Measurements from ENCODE around the gene PSMA5.

The PSMA5 gene

GRCh38 chr1:109397581-109398342, 28.5 kb downstream of the PSMA5 start, which contains the start of gene SORT1:
TSS of gene SORT1 (minus strand) at chr1:109397918. CDS start at chr1:109397892, 26 bp downstream.
- Histone ChIP-seq H3F3A (ENCODE audit: control insufficient read depth, insufficient read depth) (peaks cover 44% of the 10 kb centered on the region), H3K79me2 (ENCODE audit: control insufficient read depth, low read length) (peaks cover 30% of the 10 kb centered on the region), H3K36me3 (ENCODE audit: control insufficient read depth, low read length) (peaks cover 17% of the 10 kb centered on the region), H3K4me3 (ENCODE audit: low read length) (peak within 1 kb of the TSS; percentile 76), H3K4me2 (ENCODE audit: low read length) (peak within 1 kb of the TSS; percentile 79), H3K27ac (ENCODE audit: low read depth, low read length) (no peak within 1 kb of the TSS), H3K27me3 (ENCODE audit: control insufficient read depth, low read length) (no peaks in the 10 kb centered on the region), H4K20me1 (ENCODE audit: control insufficient read depth, insufficient read depth, low read depth, low read length) (no peaks in the 10 kb centered on the region), H3K9me3 (ENCODE audit: control insufficient read depth, insufficient read depth, low read length) (no peaks in the 10 kb centered on the region), H3K9me2 (replicated peaks; ENCODE audit: control insufficient read depth, low read length) (no peaks in the 10 kb centered on the region), H3K4me1 (ENCODE audit: control insufficient read depth, low read length) (peaks cover 39% of the 10 kb centered on the region)
- TF ChIP-seq, protein P1, sequence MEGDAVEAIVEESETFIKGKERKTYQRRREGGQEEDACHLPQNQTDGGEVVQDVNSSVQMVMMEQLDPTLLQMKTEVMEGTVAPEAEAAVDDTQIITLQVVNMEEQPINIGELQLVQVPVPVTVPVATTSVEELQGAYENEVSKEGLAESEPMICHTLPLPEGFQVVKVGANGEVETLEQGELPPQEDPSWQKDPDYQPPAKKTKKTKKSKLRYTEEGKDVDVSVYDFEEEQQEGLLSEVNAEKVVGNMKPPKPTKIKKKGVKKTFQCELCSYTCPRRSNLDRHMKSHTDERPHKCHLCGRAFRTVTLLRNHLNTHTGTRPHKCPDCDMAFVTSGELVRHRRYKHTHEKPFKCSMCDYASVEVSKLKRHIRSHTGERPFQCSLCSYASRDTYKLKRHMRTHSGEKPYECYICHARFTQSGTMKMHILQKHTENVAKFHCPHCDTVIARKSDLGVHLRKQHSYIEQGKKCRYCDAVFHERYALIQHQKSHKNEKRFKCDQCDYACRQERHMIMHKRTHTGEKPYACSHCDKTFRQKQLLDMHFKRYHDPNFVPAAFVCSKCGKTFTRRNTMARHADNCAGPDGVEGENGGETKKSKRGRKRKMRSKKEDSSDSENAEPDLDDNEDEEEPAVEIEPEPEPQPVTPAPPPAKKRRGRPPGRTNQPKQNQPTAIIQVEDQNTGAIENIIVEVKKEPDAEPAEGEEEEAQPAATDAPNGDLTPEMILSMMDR (IDR thresholded peaks at IDR 0.05; ENCODE audit: low read depth, low read length, poor library complexity, severe bottlenecking): peak; percentile 39
- TF ChIP-seq EZH2phosphoT487 (IDR thresholded peaks at IDR 0.05; ENCODE audit: borderline replicate concordance, low read length): no peak

DNA sequence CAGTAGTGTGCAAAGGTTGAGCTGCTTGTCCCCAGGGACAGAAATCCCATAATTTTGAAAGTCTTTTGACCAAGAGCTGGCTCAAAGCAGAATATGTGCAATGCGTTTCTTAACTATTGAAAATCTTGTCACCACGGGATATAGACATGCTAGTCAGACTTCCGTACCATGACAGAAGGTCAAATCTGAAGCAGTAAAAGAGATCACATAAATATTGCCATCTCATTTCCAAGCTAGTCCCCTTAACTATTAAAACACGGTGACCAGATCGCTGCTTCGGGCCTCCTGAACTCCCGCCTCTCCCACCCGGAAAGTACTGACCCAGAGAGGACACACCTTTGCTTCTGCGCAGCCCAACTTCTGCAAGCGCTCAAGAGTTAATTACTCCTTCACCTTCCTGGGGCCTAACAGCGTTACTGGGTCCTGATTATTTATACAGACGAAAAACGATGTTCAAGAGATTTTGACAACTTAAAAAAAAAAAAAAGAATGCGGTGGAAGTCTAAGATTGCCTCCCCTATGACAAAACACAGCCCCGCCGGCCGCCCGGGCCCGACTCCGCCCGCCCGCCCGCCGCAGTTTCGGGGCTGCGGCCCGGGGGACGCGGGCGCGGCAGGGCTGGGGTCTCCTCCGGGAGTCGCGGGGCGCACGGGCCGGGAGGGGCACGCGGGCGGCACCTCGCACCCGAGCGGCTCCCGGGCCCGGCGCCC, 29.2 kb downstream of the PSMA5 start:
- Histone ChIP-seq H3K27ac (ENCODE audit: low read depth, low read length) (no peak overlapping the region), H3K36me3 (ENCODE audit: control insufficient read depth, low read length) (peaks cover 10% of the 10 kb centered on the region), H3F3A (ENCODE audit: control insufficient read depth, insufficient read depth) (peaks cover 42% of the 10 kb centered on the region), H3K27me3 (ENCODE audit: control insufficient read depth, low read length) (no peaks in the 10 kb centered on the region), H3K4me2 (ENCODE audit: low read length) (peak overlapping the region; percentile 79), H3K9me3 (ENCODE audit: control insufficient read depth, insufficient read depth, low read length) (no peaks in the 10 kb centered on the region), H3K79me2 (ENCODE audit: control insufficient read depth, low read length) (peaks cover 32% of the 10 kb centered on the region), H3K9me2 (replicated peaks; ENCODE audit: control insufficient read depth, low read length) (no peaks in the 10 kb centered on the region), H3K4me1 (ENCODE audit: control insufficient read depth, low read length) (peaks cover 47% of the 10 kb centered on the region), H4K20me1 (ENCODE audit: control insufficient read depth, insufficient read depth, low read depth, low read length) (no peaks in the 10 kb centered on the region), H3K4me3 (ENCODE audit: low read length) (peak overlapping the region; percentile 76)
- TF ChIP-seq EZH2phosphoT487 (IDR thresholded peaks at IDR 0.05; ENCODE audit: borderline replicate concordance, low read length): no peak
- TF ChIP-seq, protein P1 (IDR thresholded peaks at IDR 0.05; ENCODE audit: low read depth, low read length, poor library complexity, severe bottlenecking): no peak

DNA sequence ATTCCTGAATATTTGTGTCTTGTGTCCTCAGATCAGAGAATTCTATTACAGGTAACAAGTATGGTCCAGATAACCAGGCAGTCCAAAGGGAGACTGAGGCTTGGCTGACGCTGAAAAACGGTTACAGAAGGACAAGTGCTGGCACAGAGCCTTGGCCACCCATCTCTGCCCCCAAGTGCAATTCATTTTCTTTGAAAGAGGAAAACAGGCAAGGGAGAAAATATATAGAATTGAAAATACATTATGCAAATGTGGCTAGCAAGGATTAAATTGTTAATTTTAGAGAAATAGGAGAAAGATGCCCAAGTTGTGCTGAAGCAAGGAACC, 29.8 kb downstream of the PSMA5 start:
- H3K9me2 ChIP-seq (replicated peaks; ENCODE audit: control insufficient read depth, low read length): no peaks in the 10 kb centered on the region
- H3K9me3 ChIP-seq (ENCODE audit: control insufficient read depth, insufficient read depth, low read length): no peaks in the 10 kb centered on the region
- H3K4me2 ChIP-seq (ENCODE audit: low read length): peak overlapping the region; percentile 79
- peaks cover 34% of the 10 kb centered on the region for H3K79me2 ChIP-seq (ENCODE audit: control insufficient read depth, low read length)
- peaks cover 38% of the 10 kb centered on the region for H3F3A ChIP-seq (ENCODE audit: control insufficient read depth, insufficient read depth)
- peaks cover 52% of the 10 kb centered on the region for H3K4me1 ChIP-seq (ENCODE audit: control insufficient read depth, low read length)
- H3K27me3 ChIP-seq (ENCODE audit: control insufficient read depth, low read length): no peaks in the 10 kb centered on the region
- no peak overlapping the region for H3K27ac ChIP-seq (ENCODE audit: low read depth, low read length)
- peaks cover 7% of the 10 kb centered on the region for H3K36me3 ChIP-seq (ENCODE audit: control insufficient read depth, low read length)
- TF ChIP-seq EZH2phosphoT487 (IDR thresholded peaks at IDR 0.05; ENCODE audit: borderline replicate concordance, low read length): no peak
- TF ChIP-seq, protein P1 (IDR thresholded peaks at IDR 0.05; ENCODE audit: low read depth, low read length, poor library complexity, severe bottlenecking): no peak
- no peaks in the 10 kb centered on the region for H4K20me1 ChIP-seq (ENCODE audit: control insufficient read depth, insufficient read depth, low read depth, low read length)
- H3K4me3 ChIP-seq (ENCODE audit: low read length): peak overlapping the region; percentile 76
